ENCODE results near the gene CLSTN1. TPM values are rescaled to one million over a fixed set of nuclear protein-coding genes. Genes with fewer than 3 reads are reported as not detected.

The CLSTN1 gene
- total and polyA plus RNA-seq, 11 donors = 37.6 to 79.4 (median 61.2) TPM

- peak in 3 of 5 donors; percentile 33 to 69 (median 47) for DNase-seq
Observed at GRCh38 chr1:9822897-9823692, 670 bp downstream of the CLSTN1 start.

DNA sequence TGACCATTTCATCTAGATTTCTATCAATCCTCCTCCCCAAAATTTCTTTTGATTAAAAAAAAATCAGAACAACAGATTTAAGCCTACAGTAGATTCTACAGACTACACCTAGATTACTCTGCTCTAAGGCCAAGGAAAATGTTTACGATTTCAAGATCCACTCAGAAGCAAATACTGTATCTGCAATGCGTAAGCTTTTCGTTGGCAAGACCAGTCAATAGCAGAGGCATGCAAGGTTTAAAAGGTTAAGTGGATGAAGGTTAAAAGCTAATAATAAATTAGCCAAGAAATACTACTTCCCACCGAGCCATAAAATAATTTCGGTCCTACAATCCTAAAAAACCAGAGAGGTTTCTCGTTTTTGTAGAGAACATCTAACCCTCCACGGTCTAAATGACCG is 1.3 kb downstream of the CLSTN1 start:
- peak overlapping the region; percentile 62 to 98 (median 88) for H3K4me3 ChIP-seq
- WGBS, 4 donors = 6 to 7% (median 6%) methylated on average over 8 of the region's 8 CpGs
- no peak for DNase-seq
- H3K4me1 ChIP-seq = peaks cover 12 to 43% (median 35%) of the 10 kb centered on the region in 12 donors
- no peaks in the 10 kb centered on the region for H3K36me3 ChIP-seq
- H3K27ac ChIP-seq = peak overlapping the region in 5 of 12 donors; percentile 66 to 93 (median 89)
- H3K27me3 ChIP-seq = no peaks in the 10 kb centered on the region
- ATAC-seq = no peak
- no peak for TF ChIP-seq CTCF (IDR thresholded peaks at IDR 0.05)
- TF ChIP-seq POLR2A (IDR thresholded peaks at IDR 0.05) = no peak
- H3K9me3 ChIP-seq = no peaks in the 10 kb centered on the region
- intact Hi-C loops (cut with DNase I) = loop anchor here in 1 of 10 donors (10.0 kb wide), 1 partner anchor 862 kb away; no protein-coding TSS in a partner anchor

More at GRCh38 chr1:9822897-9823692, 670 bp downstream of the CLSTN1 start:
- Histone ChIP-seq H3K4me1 (peaks cover 12 to 43% (median 35%) of the 10 kb centered on the region in 12 donors), H3K27ac (peak overlapping the region; percentile 14 to 93 (median 84)), H3K27me3 (no peaks in the 10 kb centered on the region), H3K9me3 (no peaks in the 10 kb centered on the region), H3K36me3 (no peaks in the 10 kb centered on the region), H3K4me3 (peak overlapping the region; percentile 62 to 98 (median 88))
- TF ChIP-seq POLR2A (IDR thresholded peaks at IDR 0.05) (no peak), CTCF (IDR thresholded peaks at IDR 0.05) (no peak)
- ATAC-seq = peak in 2 of 4 donors; percentile 14 to 16
- 0% methylated on average over 43 to 71 of the region's 71 CpGs for WGBS, 4 donors
- intact Hi-C loops (cut with DNase I) = loop anchor here in 1 of 10 donors (10.0 kb wide), 1 partner anchor 862 kb away; no protein-coding TSS in a partner anchor

DNA sequence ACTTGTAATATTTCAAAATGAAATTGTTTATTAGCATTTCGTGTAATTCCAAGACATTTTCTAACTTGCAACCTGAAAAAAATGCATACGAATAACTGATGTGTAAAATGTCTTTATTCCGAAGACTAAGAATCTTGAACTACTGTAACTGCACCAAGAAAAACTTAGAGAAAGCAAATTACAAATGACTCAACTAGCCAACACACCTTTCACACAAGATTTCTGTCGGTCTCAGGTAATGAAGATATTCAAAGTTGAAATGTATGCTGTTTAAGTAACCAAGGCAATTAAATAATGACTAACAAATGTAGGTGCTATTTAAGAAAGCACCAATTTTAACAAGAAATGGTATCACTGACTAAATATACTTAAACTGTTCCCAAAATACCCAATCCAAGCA is 2.1 kb downstream of the CLSTN1 start:
- ATAC-seq = no peak
- no peaks in the 10 kb centered on the region for H3K36me3 ChIP-seq
- H3K27me3 ChIP-seq = no peaks in the 10 kb centered on the region
- H3K9me3 ChIP-seq = no peaks in the 10 kb centered on the region
- H3K27ac ChIP-seq = no peak overlapping the region
- H3K4me3 ChIP-seq = peak overlapping the region in 2 of 12 donors; percentile 87 to 88
- intact Hi-C loops (cut with DNase I) = loop anchor here in 1 of 10 donors (10.0 kb wide), 1 partner anchor 863 kb away; no protein-coding TSS in a partner anchor
- TF ChIP-seq POLR2A (IDR thresholded peaks at IDR 0.05) = no peak
- TF ChIP-seq CTCF (IDR thresholded peaks at IDR 0.05) = no peak
- no peak for DNase-seq
- 90 to 97% (median 95%) methylated on average over 4 of the region's 4 CpGs for WGBS, 4 donors
- peaks cover 12 to 43% (median 35%) of the 10 kb centered on the region in 12 donors for H3K4me1 ChIP-seq

- DNase-seq (no peak), ATAC-seq (no peak)
- Histone ChIP-seq H3K36me3 (no peaks in the 10 kb centered on the region), H3K4me1 (peaks cover 10 to 39% (median 31%) of the 10 kb centered on the region in 12 donors), H3K27ac (no peak overlapping the region), H3K4me3 (no peak overlapping the region), H3K27me3 (no peaks in the 10 kb centered on the region), H3K9me3 (no peaks in the 10 kb centered on the region)
- TF ChIP-seq POLR2A (IDR thresholded peaks at IDR 0.05) (no peak), CTCF (IDR thresholded peaks at IDR 0.05) (no peak)
- 87 to 93% (median 91%) methylated on average over 3 of the region's 3 CpGs for WGBS, 4 donors
- intact Hi-C loops (cut with DNase I) = loop anchor here in 1 of 10 donors (10.0 kb wide), 1 partner anchor 864 kb away; no protein-coding TSS in a partner anchor
Observed at GRCh38 chr1:9820521-9820920, 3.2 kb downstream of the CLSTN1 start.
